H9 (cell line): Measurements from ENCODE around the gene ADAMTSL3. TPM values are rescaled to one million over a fixed set of nuclear protein-coding genes. Genes with fewer than 3 reads are reported as not detected.

Source experiments
- DNase-seq: peaks from one replicate; pipeline ENCODE4 v3.0.0-alpha.2; 2017
- H2AFZ ChIP-seq: one replicate; pipeline ENCODE4 v1.6.1; 2013; ENCODE audit warnings: mild to moderate bottlenecking, low read length, control low read depth, moderate library complexity
- H2AK5ac ChIP-seq: 2 replicates; pipeline ENCODE4 v1.6.1; 2013; ENCODE audit warnings: low read length, control low read depth, mixed read lengths; ENCODE audit not compliant: insufficient read length
- H2BK120ac ChIP-seq: one replicate; pipeline ENCODE4 v1.6.1; 2013; ENCODE audit warnings: low read depth, mild to moderate bottlenecking, low read length, control low read depth, inconsistent platforms; ENCODE audit not compliant: poor library complexity, severe bottlenecking
- H2BK12ac ChIP-seq: 2 replicates; pipeline ENCODE4 v1.6.1; 2013; ENCODE audit warnings: low read length, control low read depth, mixed read lengths, low read depth; ENCODE audit not compliant: insufficient read length
- H2BK15ac ChIP-seq: 2 replicates; pipeline ENCODE4 v1.6.1; 2013; ENCODE audit warnings: low read depth, low read length, control low read depth
- H2BK20ac ChIP-seq: one replicate; pipeline ENCODE4 v1.6.1; 2013; ENCODE audit warnings: low read depth, mild to moderate bottlenecking, low read length, control low read depth, inconsistent platforms; ENCODE audit not compliant: poor library complexity, severe bottlenecking
- H2BK5ac ChIP-seq: 2 replicates; pipeline ENCODE4 v1.6.1; 2013; ENCODE audit warnings: low read length, control low read depth, mixed read lengths; ENCODE audit not compliant: insufficient read length
- H3K14ac ChIP-seq: 2 replicates; pipeline ENCODE4 v1.6.1; 2013; ENCODE audit warnings: low read length, control low read depth; ENCODE audit not compliant: insufficient read depth
- H3K18ac ChIP-seq: 2 replicates; pipeline ENCODE4 v1.6.1; 2013; ENCODE audit warnings: low read depth, mild to moderate bottlenecking, mixed read lengths, low read length, control low read depth; ENCODE audit not compliant: insufficient read length
- H3K23ac ChIP-seq: 2 replicates; pipeline ENCODE4 v1.6.1; 2013; ENCODE audit warnings: low read length, control low read depth, mixed read lengths, low read depth; ENCODE audit not compliant: insufficient read length
- H3K23me2 ChIP-seq: 2 replicates; pipeline ENCODE4 v1.6.1; 2013; ENCODE audit warnings: low read depth, mild to moderate bottlenecking, mixed read lengths, low read length, control low read depth; ENCODE audit not compliant: insufficient read length, poor library complexity, severe bottlenecking
- H3K27ac ChIP-seq: 2 replicates; pipeline ENCODE4 v1.5.1; 2013; ENCODE audit warnings: low read length, control low read depth, mixed read lengths, low read depth; ENCODE audit not compliant: insufficient read length
- H3K27me3 ChIP-seq: 2 replicates; pipeline ENCODE4 v1.6.1; 2013; ENCODE audit warnings: low read length, control low read depth, inconsistent platforms; ENCODE audit not compliant: insufficient read depth
- H3K4ac ChIP-seq: 2 replicates; pipeline ENCODE4 v1.6.1; 2013; ENCODE audit warnings: low read depth, mild to moderate bottlenecking, control low read depth, inconsistent platforms, low read length, moderate library complexity
- H3K4me1 ChIP-seq: 2 replicates; pipeline ENCODE4 v1.6.1; 2013; ENCODE audit warnings: low read length, control low read depth, inconsistent platforms; ENCODE audit not compliant: insufficient read depth
- H3K4me2 ChIP-seq: 2 replicates; pipeline ENCODE4 v1.6.1; 2013; ENCODE audit warnings: low read length, control low read depth, mixed read lengths; ENCODE audit not compliant: insufficient read length, insufficient read depth
- H3K56ac ChIP-seq: 2 replicates; pipeline ENCODE4 v1.6.1; 2013; ENCODE audit warnings: low read depth, mild to moderate bottlenecking, mixed read lengths, low read length, control low read depth; ENCODE audit not compliant: insufficient read length
- H3K79me1 ChIP-seq: 2 replicates; pipeline ENCODE4 v1.6.1; 2013; ENCODE audit warnings: low read depth, mild to moderate bottlenecking, moderate library complexity, low read length, control low read depth, inconsistent platforms; ENCODE audit not compliant: insufficient read depth, poor library complexity, severe bottlenecking
- H3K79me2 ChIP-seq: 2 replicates; pipeline ENCODE4 v1.6.1; 2013; ENCODE audit warnings: low read length, control low read depth, inconsistent platforms; ENCODE audit not compliant: insufficient read depth
- H3K9ac ChIP-seq: 2 replicates; pipeline ENCODE4 v1.6.1; 2013; ENCODE audit warnings: low read length, control low read depth, mixed read lengths; ENCODE audit not compliant: insufficient read length; ENCODE audit errors: extremely low read depth
- H3K9me3 ChIP-seq: one replicate; pipeline ENCODE4 v1.6.1; 2013; ENCODE audit warnings: low read depth, low read length, inconsistent platforms; ENCODE audit not compliant: control insufficient read depth
- H3T11ph ChIP-seq: one replicate; pipeline ENCODE4 v1.6.1; 2013; ENCODE audit warnings: mild to moderate bottlenecking, low read length, control low read depth, inconsistent platforms
- H4K20me1 ChIP-seq: one replicate; pipeline ENCODE4 v1.6.1; 2013; ENCODE audit not compliant: control insufficient read depth, insufficient read length, insufficient read depth
- H4K5ac ChIP-seq: 2 replicates; pipeline ENCODE4 v1.6.1; 2013; ENCODE audit warnings: low read depth, mild to moderate bottlenecking, mixed read lengths, low read length, control low read depth; ENCODE audit not compliant: insufficient read length
- H4K8ac ChIP-seq: replicated peaks from 2 replicates; pipeline ENCODE4 v1.6.1; 2013; ENCODE audit warnings: low read length, control low read depth, mixed read lengths, low read depth; ENCODE audit not compliant: insufficient read length
- H4K91ac ChIP-seq: 2 replicates; pipeline ENCODE4 v1.6.1; 2013; ENCODE audit warnings: low read depth, mild to moderate bottlenecking, moderate library complexity, mixed read lengths, low read length, control low read depth; ENCODE audit not compliant: insufficient read length
- H3K27ac Mint-ChIP-seq, 3 experiments: 2 replicates in 2 of 3; 3 replicates in 1 of 3; pipeline ENCODE4 v1.8.0; 2020 to 2021; ENCODE audit warnings: mixed read lengths in 3 of 3, mild to moderate bottlenecking in 1 of 3, moderate library complexity in 1 of 3
- H3K27me3 Mint-ChIP-seq: 2 replicates; pipeline ENCODE4 v1.8.0; 2021; ENCODE audit warnings: low read depth, mild to moderate bottlenecking, moderate library complexity, mixed read lengths
- H3K36me3 Mint-ChIP-seq, 3 experiments: 2 replicates in 2 of 3; 3 replicates in 1 of 3; pipeline ENCODE4 v1.8.0; 2020 to 2021; ENCODE audit warnings: low read depth in 3 of 3, mixed read lengths in 3 of 3; ENCODE audit not compliant: insufficient read depth in 1 of 3
- H3K4me1 Mint-ChIP-seq, 2 experiments: 2 replicates each; pipeline ENCODE4 v1.8.0; 2020; ENCODE audit warnings: mixed read lengths in 2 of 2
- H3K4me3 Mint-ChIP-seq, 2 experiments: 2 replicates in 1 of 2; 3 replicates in 1 of 2; pipeline ENCODE4 v1.8.0; 2020 to 2021; ENCODE audit warnings: mild to moderate bottlenecking in 2 of 2, mixed read lengths in 2 of 2, moderate library complexity in 1 of 2
- H3K9me3 Mint-ChIP-seq, 2 experiments: 2 replicates in 1 of 2; 3 replicates in 1 of 2; pipeline ENCODE4 v1.8.0; 2020; ENCODE audit warnings: mild to moderate bottlenecking in 2 of 2, mixed read lengths in 2 of 2, moderate library complexity in 1 of 2
- WGBS: extraction: QIAGEN DNeasy Blood & Tissue Kit; methylation state at CpG from one replicate; pipeline ENCODE4 v1.1.7; 2013; ENCODE audit warnings: missing lambda C conversion rate, low lambda C conversion rate, mixed read lengths; ENCODE audit not compliant: insufficient read length; ENCODE audit errors: extremely low coverage; 5-methylcytosine and 5-hydroxymethylcytosine counted together
- total RNA-seq: library from RNA; stranded (reverse); gene quantifications from 2 replicates; pipeline ENCODE4 v1.2.1, GENCODE V29; 2021
- TF ChIP-seq, protein P1 (sequence below): fragments of 200-600 bp; sonication (generic); conservative IDR thresholded peaks from 3 replicates; pipeline ENCODE4 v1.8.0; 2021; ENCODE audit warnings: antibody characterized with exemption, mild to moderate bottlenecking

ADAMTSL3 gene
- total RNA-seq, 1 experiment from 2014 or later: 0.39 TPM

DNA sequence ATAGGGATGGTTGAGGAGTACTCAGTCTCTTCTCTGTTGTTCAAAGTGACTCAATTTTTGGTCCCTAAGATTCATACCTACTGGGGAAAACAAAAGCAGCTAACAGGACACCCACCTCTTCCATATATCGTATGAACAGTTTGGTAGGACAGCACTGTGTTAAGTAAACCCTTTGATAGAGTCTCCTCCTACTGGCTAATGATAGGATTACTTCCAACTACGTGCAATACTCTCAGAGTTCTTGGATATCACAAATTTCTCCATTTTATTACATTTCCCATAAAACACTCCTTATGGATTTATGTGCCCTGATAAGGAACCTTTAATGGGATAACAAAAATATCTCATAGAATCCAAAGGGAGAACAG is 381.5 kb downstream of the ADAMTSL3 start:
- H4K91ac ChIP-seq: no peak overlapping the region
- no peak overlapping the region for H3K18ac ChIP-seq
- H2BK15ac ChIP-seq: no peak overlapping the region
- peaks cover 10% of the 10 kb centered on the region for H3K27me3 Mint-ChIP-seq
- H3K4me1 ChIP-seq: no peaks in the 10 kb centered on the region
- WGBS: no CpG with 5 or more reads among the region's 2 CpGs
- H3K23me2 ChIP-seq: no peaks in the 10 kb centered on the region
- no peak overlapping the region for H2BK120ac ChIP-seq
- no peaks in the 10 kb centered on the region for H3K79me2 ChIP-seq
- H3K79me1 ChIP-seq: no peaks in the 10 kb centered on the region
- H3K4me3 Mint-ChIP-seq: no peak overlapping the region
- H3K4ac ChIP-seq: no peak overlapping the region
- no peak overlapping the region for H2AK5ac ChIP-seq
- H2BK5ac ChIP-seq: no peak overlapping the region
- no peaks in the 10 kb centered on the region for H3K36me3 Mint-ChIP-seq
- no peaks in the 10 kb centered on the region for H3K9me3 ChIP-seq
- H3K56ac ChIP-seq: no peak overlapping the region
- H2BK12ac ChIP-seq: no peak overlapping the region
- H4K20me1 ChIP-seq: no peaks in the 10 kb centered on the region
- peaks cover 0 to 2% of the 10 kb centered on the region in 2 experiments; a peak in 1 of 4 replicates for H3K4me1 Mint-ChIP-seq
- no peak overlapping the region for H3K9ac ChIP-seq
- no peak overlapping the region for H4K5ac ChIP-seq
- H3K27ac ChIP-seq: no peak overlapping the region
- H4K8ac ChIP-seq: no peak overlapping the region
- no peak for DNase-seq
- no peak overlapping the region for H3K23ac ChIP-seq
- H3K27me3 ChIP-seq: no peaks in the 10 kb centered on the region
- no peak overlapping the region for H2AFZ ChIP-seq
- H3K9me3 Mint-ChIP-seq: no peaks in the 10 kb centered on the region; a peak in 1 of 5 replicates
- H3K4me2 ChIP-seq: no peak overlapping the region
- H3K14ac ChIP-seq: no peak overlapping the region
- no peak overlapping the region for H2BK20ac ChIP-seq
- no peak overlapping the region for H3T11ph ChIP-seq
- no peak overlapping the region for H3K27ac Mint-ChIP-seq
- TF ChIP-seq, protein P1, sequence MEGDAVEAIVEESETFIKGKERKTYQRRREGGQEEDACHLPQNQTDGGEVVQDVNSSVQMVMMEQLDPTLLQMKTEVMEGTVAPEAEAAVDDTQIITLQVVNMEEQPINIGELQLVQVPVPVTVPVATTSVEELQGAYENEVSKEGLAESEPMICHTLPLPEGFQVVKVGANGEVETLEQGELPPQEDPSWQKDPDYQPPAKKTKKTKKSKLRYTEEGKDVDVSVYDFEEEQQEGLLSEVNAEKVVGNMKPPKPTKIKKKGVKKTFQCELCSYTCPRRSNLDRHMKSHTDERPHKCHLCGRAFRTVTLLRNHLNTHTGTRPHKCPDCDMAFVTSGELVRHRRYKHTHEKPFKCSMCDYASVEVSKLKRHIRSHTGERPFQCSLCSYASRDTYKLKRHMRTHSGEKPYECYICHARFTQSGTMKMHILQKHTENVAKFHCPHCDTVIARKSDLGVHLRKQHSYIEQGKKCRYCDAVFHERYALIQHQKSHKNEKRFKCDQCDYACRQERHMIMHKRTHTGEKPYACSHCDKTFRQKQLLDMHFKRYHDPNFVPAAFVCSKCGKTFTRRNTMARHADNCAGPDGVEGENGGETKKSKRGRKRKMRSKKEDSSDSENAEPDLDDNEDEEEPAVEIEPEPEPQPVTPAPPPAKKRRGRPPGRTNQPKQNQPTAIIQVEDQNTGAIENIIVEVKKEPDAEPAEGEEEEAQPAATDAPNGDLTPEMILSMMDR: peak; percentile 65
